Left ventricle myocardium inferior (tissue), 1 donor: Measurements from ENCODE around the gene AP4E1. TPM values are rescaled to one million over a fixed set of nuclear protein-coding genes. Genes with fewer than 3 reads are reported as not detected.

Experiments used
- DNase-seq: peaks from one replicate; pipeline ENCODE4 v3.0.0-alpha.2; 2020
- H3K27ac ChIP-seq: fragments of 200-600 bp; replicated peaks from 2 replicates; pipeline ENCODE4 v1.8.0; 2021
- H3K27me3 ChIP-seq: fragments of 200-600 bp; 2 replicates; pipeline ENCODE4 v1.8.0; 2021; ENCODE audit warnings: low read depth
- H3K36me3 ChIP-seq: fragments of 200-600 bp; 2 replicates; pipeline ENCODE4 v1.8.0; 2021
- H3K4me1 ChIP-seq: fragments of 200-600 bp; 2 replicates; pipeline ENCODE4 v1.8.0; 2021
- H3K4me3 ChIP-seq: fragments of 200-600 bp; 2 replicates; pipeline ENCODE4 v1.8.0; 2021; ENCODE audit warnings: mild to moderate bottlenecking, moderate library complexity
- H3K9me3 ChIP-seq: fragments of 200-600 bp; replicated peaks from 2 replicates; pipeline ENCODE4 v1.8.0; 2021
- CTCF ChIP-seq: fragments of 200-600 bp; IDR thresholded peaks from 2 replicates; pipeline ENCODE4 v1.8.0; 2021; ENCODE audit warnings: antibody characterized with exemption, mild to moderate bottlenecking, borderline replicate concordance
- intact Hi-C: fragments of 100-400 bp; cut with micrococcal nuclease; formaldehyde crosslinking; loops from one replicate; pipeline ENCODE4 v1.11.0; 2022
- total RNA-seq: library from RNA; stranded (reverse); fragmentation: NEBNext Ultra II Directional; extraction: Animal tissue kit (Norgen Biotek cat#: 25700); gene quantifications from one replicate; pipeline ENCODE4 v1.2.1, GENCODE V29; 2021
- donor health status: DM: no; HTN: yes; CAD: no; lungs with severe emphysema.

The AP4E1 gene
- total RNA-seq, 1 donor from 2014 or later: 8.0 TPM

GRCh38 chr15:50879016-50879617 is 29.4 kb upstream of the AP4E1 start:
- Histone ChIP-seq H3K36me3 (no peaks in the 10 kb centered on the region), H3K9me3 (no peaks in the 10 kb centered on the region), H3K27me3 (no peaks in the 10 kb centered on the region), H3K27ac (no peak overlapping the region), H3K4me1 (peaks cover 5% of the 10 kb centered on the region), H3K4me3 (no peak overlapping the region)
- intact Hi-C loops: loop anchor here (5.0 kb wide), 1 partner anchor 202 kb away; no protein-coding TSS in a partner anchor
- no peak for DNase-seq
- no peak for TF ChIP-seq CTCF

- no peak overlapping the region for H3K4me3 ChIP-seq
- no peaks in the 10 kb centered on the region for H3K36me3 ChIP-seq
- no peak for DNase-seq
- peaks cover 10% of the 10 kb centered on the region for H3K4me1 ChIP-seq
- intact Hi-C loops: no loop called here
- no peak for TF ChIP-seq CTCF
- H3K27me3 ChIP-seq: no peaks in the 10 kb centered on the region
- no peaks in the 10 kb centered on the region for H3K9me3 ChIP-seq
- H3K27ac ChIP-seq: no peak overlapping the region
These were observed 28.3 kb upstream of the AP4E1 start for GRCh38 chr15:50880206-50880605.

GRCh38 chr15:50880651-50881114 is 27.8 kb upstream of the AP4E1 start:
- Histone ChIP-seq H3K27ac (no peak overlapping the region), H3K9me3 (no peaks in the 10 kb centered on the region), H3K27me3 (no peaks in the 10 kb centered on the region), H3K36me3 (no peaks in the 10 kb centered on the region), H3K4me3 (no peak overlapping the region), H3K4me1 (peaks cover 14% of the 10 kb centered on the region)
- no peak for TF ChIP-seq CTCF
- intact Hi-C loops: no loop called here
- DNase-seq: no peak

- no peak overlapping the region for H3K4me3 ChIP-seq
- H3K27me3 ChIP-seq: no peaks in the 10 kb centered on the region
- peaks cover 17% of the 10 kb centered on the region for H3K4me1 ChIP-seq
- no peak overlapping the region for H3K27ac ChIP-seq
- DNase-seq: no peak
- intact Hi-C loops: no loop called here
- H3K36me3 ChIP-seq: no peaks in the 10 kb centered on the region
- H3K9me3 ChIP-seq: no peaks in the 10 kb centered on the region
- no peak for TF ChIP-seq CTCF
These were observed 27.1 kb upstream of the AP4E1 start for GRCh38 chr15:50881121-50882048.

GRCh38 chr15:50883903-50884302 is 24.6 kb upstream of the AP4E1 start:
- H3K27me3 ChIP-seq: no peaks in the 10 kb centered on the region
- no peak overlapping the region for H3K27ac ChIP-seq
- H3K36me3 ChIP-seq: no peaks in the 10 kb centered on the region
- H3K4me1 ChIP-seq: peaks cover 12% of the 10 kb centered on the region
- intact Hi-C loops: no loop called here
- H3K9me3 ChIP-seq: no peaks in the 10 kb centered on the region
- TF ChIP-seq CTCF: no peak
- H3K4me3 ChIP-seq: no peak overlapping the region
- DNase-seq: no peak
